C1 segment of cervical spinal cord (tissue), 14 donors: ENCODE measurements around the gene EP400.
A peak's percentile ranks its signal among the peaks of the same experiment; 100 is the strongest.
"Not testable (repeated sequence)": the region's sequence is repeated elsewhere in the genome, so short reads cannot be mapped to it uniquely, and the experiment has no call there.

Experiments used
- DNase-seq, 14 donors: peaks; one replicate each; lab custom pipeline; 2025; lab: John Stamatoyannopoulos, UW

Gene EP400

GRCh38 chr12:132089407-132089910 is 139.7 kb downstream of the EP400 start:
- no peak for DNase-seq

DNA sequence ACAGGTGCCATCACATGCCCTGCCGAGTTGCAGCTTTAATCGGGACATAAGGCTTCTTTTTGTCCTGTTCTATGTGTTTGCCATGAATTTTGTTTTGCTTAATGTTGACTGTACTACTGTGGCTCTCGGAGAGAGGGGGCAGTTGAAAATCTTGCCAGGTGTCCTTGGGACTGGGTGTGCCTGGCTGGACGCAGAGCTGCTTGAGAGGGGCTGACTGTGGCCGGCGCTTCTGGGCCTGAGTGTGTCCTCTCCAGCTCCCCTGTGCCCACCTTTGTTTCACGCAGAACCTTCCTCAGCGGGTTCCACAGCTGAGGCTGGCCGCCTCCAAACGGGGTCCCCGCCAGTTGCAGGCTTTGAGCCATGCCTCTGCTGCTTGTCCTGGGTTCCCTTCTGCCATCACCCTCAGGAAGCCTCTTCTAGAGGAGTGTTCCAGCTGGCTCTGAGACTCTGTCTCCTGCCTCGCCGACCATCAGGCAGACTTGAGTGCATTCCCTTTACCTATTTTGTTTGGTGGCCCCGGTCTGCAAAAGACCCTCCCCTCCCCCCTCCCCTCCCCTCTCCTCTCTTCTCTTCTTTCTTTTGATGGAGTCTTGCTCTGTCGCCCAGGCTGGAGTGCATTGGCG is 144.6 kb downstream of the EP400 start:
- DNase-seq = peak in 1 of 14 donors; percentile 22

- no peak for DNase-seq
These were observed 146.0 kb downstream of the EP400 start for GRCh38 chr12:132095520-132096409.

- no peak for DNase-seq
These were observed 150.0 kb downstream of the EP400 start for GRCh38 chr12:132099739-132100138.

DNA sequence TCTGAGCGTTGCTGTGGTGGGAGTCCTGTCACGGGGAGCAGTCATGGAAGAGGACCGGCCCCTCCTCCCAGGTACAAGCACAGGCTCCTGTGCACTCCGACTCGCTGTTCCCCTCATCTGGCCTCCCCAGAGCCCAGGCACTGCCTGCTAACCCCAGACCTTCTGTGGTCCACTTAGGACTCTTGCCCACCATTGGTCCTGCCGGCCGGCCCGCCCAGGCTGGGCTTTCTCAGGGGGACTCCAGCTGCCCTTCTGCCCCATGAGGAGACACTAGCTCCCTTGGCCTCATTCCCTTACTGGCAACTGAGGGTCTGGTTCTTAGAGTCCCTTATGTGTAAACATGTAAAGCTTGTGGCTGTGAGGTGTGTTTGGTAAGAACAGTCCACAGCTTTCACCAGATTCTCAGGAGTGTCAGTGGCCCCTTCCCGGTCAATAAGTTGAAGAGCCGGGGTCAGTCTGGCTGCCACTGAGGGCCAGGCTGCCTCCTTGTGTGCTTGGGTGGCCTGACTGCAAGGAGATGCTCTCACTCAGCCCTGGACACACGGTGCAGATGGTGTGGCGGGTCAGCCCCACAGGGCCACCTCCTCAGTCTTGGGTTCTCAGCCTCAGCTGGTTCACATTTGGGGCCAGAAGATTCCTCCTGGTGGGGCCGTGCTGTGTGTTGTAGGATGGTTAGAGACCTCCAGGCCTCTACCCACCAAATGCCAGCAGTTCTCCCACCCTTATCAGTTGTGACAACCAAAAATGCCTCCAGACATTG is 150.7 kb downstream of the EP400 start:
- DNase-seq = no peak

GRCh38 chr12:132102297-132102696 is 152.6 kb downstream of the EP400 start:
- DNase-seq = no peak

- DNase-seq = not testable (repeated sequence)
These were observed 153.3 kb downstream of the EP400 start for GRCh38 chr12:132103072-132103471.

DNA sequence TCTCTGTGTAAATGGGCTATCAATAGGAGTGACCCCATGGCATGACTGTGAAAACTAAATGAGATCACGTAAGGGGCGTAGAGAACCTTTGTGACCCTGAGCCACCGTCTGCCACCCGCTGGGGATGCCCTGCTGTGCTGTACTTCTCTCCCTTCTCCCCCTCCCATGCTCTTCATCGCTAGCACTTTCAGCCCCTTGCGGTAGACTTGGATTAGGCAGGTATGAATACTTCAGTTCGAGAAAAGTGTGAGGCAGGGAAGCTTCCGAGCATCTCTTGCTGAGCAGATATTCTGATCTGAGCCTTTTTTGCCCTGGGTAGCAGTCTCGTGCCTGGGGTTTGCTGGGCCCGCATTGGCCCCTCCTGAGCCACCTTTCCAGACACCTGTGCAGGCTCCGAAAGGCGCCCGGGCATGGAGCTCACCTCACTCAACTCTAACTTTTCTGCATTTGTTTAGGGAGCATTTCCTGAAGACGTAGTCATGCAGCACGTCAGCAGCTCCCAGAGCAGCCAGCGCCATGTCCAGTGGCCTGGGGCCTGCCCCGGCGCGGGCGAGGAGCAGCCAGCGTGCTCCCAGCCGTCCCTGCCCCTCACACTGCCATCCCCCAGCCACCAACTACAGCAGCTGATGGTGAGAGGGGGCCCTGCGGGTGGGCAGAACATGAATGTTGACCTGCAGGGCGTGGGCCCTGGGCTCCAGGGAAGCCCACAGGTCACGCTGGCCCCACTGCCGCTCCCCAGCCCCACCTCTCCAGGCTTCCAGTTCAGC is 154.0 kb downstream of the EP400 start:
- DNase-seq = no peak

DNA sequence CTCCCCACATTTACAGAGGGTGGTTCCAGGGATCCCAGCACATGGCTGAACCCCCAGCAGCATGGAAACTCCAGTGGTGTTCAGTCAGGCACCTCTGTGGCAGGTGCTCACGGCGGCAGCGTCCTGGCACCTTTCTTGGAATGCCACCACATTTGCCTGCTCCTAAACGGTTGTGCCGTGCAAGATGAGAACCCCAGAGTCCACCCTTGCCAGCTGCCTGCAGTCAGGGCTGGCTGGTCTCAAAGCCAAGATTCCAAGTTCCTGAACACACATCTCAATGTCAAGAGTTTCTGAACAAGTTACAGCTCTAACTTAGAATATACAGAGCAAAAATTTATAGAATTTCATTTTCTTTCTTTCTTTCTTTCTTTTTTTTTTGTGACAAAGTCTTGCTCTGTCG is 155.7 kb downstream of the EP400 start:
- DNase-seq = no peak

DNA sequence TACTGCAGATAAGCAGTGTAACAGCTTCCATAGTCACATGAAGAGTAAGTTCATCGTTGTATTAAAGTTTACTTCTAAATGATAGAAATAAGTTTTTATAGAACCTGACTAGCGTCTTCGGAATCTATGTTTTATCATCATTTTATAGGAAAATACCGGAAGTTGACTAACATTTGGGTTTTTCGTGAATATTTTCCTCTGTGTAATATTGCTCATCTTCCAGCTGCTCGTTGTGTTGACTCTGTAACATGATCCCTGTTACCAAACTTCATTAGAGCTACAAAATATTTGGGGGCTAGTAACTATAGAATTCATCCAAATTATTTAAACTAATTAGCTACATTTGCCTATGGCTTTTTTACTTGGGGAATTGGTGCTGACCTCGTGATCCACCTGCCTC is 157.2 kb downstream of the EP400 start:
- DNase-seq = no peak

DNA sequence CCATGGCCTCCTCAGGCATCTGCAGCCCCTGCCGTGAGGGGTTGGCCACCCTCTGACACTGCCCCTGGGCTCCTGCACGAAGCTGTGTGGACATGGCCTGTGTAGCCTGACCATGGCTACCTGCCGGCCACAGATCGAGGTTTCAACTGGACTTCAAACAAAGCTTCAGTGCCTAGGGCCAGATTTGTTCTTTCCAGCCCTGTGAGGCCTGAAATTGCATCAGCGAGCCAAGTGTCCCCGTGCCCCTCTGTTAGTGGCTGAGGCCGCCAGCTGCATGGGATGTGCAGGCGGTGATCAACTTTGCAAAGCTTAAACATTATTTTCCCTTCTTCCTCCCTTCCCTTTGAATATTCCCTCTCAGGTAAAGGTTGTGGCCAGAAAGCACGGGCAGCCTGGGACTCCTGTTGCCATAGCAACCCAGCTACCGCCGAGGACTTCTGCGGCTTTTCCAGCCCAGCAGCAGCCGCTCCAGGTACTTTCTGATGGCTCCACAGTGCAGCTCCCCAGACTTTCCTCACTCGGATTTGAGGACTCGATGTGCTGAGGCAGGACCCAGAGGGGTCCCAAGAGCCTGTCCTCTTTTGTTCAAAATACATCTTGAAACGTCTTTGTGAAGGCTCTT is 158.6 kb downstream of the EP400 start:
- peak in 1 of 14 donors; percentile 12 for DNase-seq

DNA sequence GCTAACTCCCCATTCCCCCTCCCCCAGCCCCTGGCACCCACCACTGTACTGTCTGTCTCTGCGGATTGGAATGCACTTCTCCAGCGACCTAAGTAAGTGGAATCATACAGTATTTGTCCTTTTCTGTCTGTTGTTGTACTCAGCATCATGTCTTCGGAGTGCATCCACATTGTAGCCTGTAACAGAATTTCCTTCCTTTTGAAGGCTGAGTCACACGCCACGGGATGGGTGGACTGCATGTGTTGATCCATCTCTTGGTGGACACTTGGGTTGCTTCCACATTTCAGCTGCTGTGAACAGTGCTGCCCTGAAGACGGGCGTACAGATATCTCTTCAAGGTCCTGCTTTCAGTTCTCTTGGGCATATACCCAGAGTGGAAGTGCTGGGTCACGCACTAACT is 160.0 kb downstream of the EP400 start:
- DNase-seq = no peak

GRCh38 chr12:132110677-132111076 is 160.9 kb downstream of the EP400 start:
- DNase-seq = no peak

DNA sequence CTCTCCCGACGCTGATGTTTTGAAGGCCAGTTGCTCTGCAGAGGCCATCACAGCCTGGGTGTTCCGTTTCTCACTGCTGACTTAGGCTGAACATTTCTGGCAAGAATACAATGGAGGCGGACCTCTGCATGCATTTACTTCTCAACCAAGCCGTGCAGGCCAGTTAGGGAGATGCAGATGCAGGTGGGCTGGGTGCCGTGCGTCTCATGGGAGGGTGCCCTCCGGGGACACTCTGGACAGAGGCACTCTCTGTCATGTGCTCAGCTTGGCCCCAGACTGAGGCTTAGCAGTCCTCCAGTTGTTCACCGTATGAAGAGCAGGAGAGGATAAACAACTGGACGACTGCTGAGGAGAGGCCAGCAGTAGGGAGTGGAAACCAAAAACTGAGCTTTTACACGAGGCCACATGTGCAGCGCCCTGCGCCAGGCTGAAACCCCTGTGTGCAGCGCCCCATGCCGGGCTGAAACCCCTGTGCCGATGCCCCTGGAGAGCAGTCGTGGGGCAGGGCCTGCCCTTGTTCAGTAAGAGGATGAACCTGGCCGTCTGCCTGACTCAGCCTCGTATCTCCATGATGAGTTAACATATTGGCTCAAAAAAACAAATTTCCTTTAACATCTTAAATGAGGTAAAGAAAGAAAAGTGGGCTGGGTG is 162.0 kb downstream of the EP400 start:
- DNase-seq = no peak

DNA sequence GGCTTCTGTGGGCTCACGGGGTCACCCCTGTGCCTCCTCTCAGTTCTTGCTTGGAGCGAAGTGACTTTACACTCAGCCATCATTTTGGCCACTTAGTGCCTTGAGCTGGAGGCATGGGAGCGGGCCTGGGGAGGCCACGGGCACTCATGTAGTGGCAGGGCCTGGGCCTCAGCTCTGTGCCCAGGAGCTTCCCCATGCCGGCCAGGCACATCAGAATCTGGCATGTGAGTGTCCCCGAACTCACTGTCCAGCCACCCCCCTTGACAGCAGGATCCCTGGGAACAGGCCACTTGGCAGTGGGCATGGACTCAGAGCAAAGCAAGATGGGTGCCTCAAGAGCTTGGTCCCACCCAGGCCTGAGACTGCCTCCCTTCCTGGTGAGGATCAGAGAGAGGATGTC is 164.9 kb downstream of the EP400 start:
- no peak for DNase-seq

- DNase-seq = no peak
These were observed 165.8 kb downstream of the EP400 start for GRCh38 chr12:132115500-132115899.

GRCh38 chr12:132116709-132117557 is 167.2 kb downstream of the EP400 start:
- DNase-seq = no peak

- no peak for DNase-seq
These were observed 167.8 kb downstream of the EP400 start for GRCh38 chr12:132117558-132117875.

DNA sequence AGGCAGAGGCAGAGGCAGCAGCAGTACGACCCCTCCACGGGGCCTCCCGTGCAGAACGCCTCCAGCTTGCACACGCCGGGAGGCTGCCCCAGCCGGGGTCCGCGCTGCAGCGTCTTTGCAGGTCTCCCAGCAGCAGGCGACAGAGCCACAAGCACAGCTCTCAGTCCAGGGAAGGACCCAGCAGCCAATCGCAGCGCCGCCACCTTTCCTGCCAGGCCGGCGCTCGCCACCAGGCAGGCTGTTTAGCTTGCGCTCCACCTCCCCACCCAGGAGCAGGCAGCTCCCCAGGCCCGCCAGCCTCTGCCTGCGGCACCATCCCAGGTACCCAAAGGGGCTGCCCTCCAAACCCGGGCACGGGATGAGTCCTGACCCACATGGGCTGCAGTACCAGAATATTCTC is 169.1 kb downstream of the EP400 start:
- no peak for DNase-seq

- no peak for DNase-seq
These were observed 171.5 kb downstream of the EP400 start for GRCh38 chr12:132121283-132121682.
